ENCODE data around the gene SLC17A7.

SLC17A7 gene

GRCh38 chr19:49427855-49428546, 13.3 kb downstream of the SLC17A7 start:
- no peak overlapping the region for H3K4me3 ChIP-seq (ENCODE audit: low read depth, low read length)

GRCh38 chr19:49427339-49427738, 14.0 kb downstream of the SLC17A7 start:
- TF ChIP-seq CTCF (IDR thresholded peaks at IDR 0.05; ENCODE audit: low read depth, low read length): no peak
- H3K4me3 ChIP-seq (ENCODE audit: low read depth, low read length): no peak overlapping the region

More at GRCh38 chr19:49427855-49428546, 13.3 kb downstream of the SLC17A7 start:
- TF ChIP-seq CTCF (IDR thresholded peaks at IDR 0.05; ENCODE audit: low read depth, low read length): no peak

GRCh38 chr19:49425922-49426592, 15.3 kb downstream of the SLC17A7 start:
- no peak for TF ChIP-seq CTCF (IDR thresholded peaks at IDR 0.05; ENCODE audit: low read depth, low read length)
- H3K4me3 ChIP-seq (ENCODE audit: low read depth, low read length): no peak overlapping the region

- no peak within 1 kb of the TSS for H3K4me3 ChIP-seq (ENCODE audit: low read depth, low read length)
- TF ChIP-seq CTCF (IDR thresholded peaks at IDR 0.05; ENCODE audit: low read depth, low read length): no peak
Measured at GRCh38 chr19:49425178-49425577, 16.1 kb downstream of the SLC17A7 start, which contains the start of gene GFY. Gene GFY (plus strand): TSS chr19:49425388. CDS start chr19:49426431, 1,043 bp downstream.

- no peak for TF ChIP-seq CTCF (IDR thresholded peaks at IDR 0.05; ENCODE audit: low read depth, low read length)
- H3K4me3 ChIP-seq (ENCODE audit: low read depth, low read length): no peak overlapping the region
Measured at GRCh38 chr19:49423985-49424303, 17.4 kb downstream of the SLC17A7 start.

- no peak for TF ChIP-seq CTCF (IDR thresholded peaks at IDR 0.05; ENCODE audit: low read depth, low read length)
Measured at GRCh38 chr19:49423071-49423984, 18.0 kb downstream of the SLC17A7 start, which contains the start of gene PTH2. Gene PTH2 (minus strand): TSS chr19:49423441. CDS start chr19:49423339, 102 bp downstream.

More at GRCh38 chr19:49423071-49423984, 18.0 kb downstream of the SLC17A7 start, which contains the start of gene PTH2:
- no peak within 1 kb of the TSS for H3K4me3 ChIP-seq (ENCODE audit: low read depth, low read length)
